ENCODE results near the gene CD5L.

DNA sequence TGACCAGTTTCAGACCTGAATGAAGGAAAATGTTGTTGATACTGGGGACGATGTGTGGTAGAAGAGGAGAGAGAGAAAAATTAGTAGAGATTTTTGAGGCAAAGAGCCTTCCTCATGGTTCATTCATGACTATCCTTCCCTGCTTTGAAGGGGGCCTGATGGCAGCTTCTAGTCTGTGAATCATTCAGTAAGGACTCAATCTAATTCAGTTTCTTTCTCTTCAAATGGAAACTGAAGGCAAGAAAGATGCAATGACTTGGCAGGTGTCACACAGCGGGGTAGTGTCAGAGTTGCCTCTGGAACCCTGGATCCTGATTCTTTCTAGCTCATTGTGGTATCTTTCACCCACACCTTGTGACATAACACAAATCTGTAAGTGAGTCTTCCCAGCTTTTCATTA is 14.9 kb upstream of the CD5L start:
- TF ChIP-seq, protein P1, sequence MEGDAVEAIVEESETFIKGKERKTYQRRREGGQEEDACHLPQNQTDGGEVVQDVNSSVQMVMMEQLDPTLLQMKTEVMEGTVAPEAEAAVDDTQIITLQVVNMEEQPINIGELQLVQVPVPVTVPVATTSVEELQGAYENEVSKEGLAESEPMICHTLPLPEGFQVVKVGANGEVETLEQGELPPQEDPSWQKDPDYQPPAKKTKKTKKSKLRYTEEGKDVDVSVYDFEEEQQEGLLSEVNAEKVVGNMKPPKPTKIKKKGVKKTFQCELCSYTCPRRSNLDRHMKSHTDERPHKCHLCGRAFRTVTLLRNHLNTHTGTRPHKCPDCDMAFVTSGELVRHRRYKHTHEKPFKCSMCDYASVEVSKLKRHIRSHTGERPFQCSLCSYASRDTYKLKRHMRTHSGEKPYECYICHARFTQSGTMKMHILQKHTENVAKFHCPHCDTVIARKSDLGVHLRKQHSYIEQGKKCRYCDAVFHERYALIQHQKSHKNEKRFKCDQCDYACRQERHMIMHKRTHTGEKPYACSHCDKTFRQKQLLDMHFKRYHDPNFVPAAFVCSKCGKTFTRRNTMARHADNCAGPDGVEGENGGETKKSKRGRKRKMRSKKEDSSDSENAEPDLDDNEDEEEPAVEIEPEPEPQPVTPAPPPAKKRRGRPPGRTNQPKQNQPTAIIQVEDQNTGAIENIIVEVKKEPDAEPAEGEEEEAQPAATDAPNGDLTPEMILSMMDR (IDR thresholded peaks at IDR 0.05): no peak
- TF ChIP-seq POLR2A (IDR thresholded peaks at IDR 0.05) (no peak), EP300 (IDR thresholded peaks at IDR 0.05) (no peak)
